Osteoblast (primary cell): ENCODE data around the gene STX18. TPM values are rescaled to one million over a fixed set of nuclear protein-coding genes. Genes with fewer than 3 reads are reported as not detected.

ENCODE experiments used
- DNase-seq: peaks from one replicate; pipeline ENCODE4 v3.0.0; 2011; ENCODE audit warnings: low spot score, mixed read lengths; ENCODE audit not compliant: insufficient read length; ENCODE audit errors: missing footprints
- H2AFZ ChIP-seq: 2 replicates; pipeline ENCODE4 v1.6.0; 2011; ENCODE audit warnings: mild to moderate bottlenecking, low read length
- H3K27ac ChIP-seq: 2 replicates; pipeline ENCODE4 v1.5.1; 2011; ENCODE audit warnings: mild to moderate bottlenecking, low read depth, low read length, moderate library complexity
- H3K27me3 ChIP-seq: 2 replicates; pipeline ENCODE4 v1.6.0; 2012; ENCODE audit warnings: mild to moderate bottlenecking, control low read depth, inconsistent platforms, low read length, moderate library complexity; ENCODE audit not compliant: insufficient read depth
- H3K36me3 ChIP-seq: 2 replicates; pipeline ENCODE4 v1.5.1; 2011; ENCODE audit warnings: mild to moderate bottlenecking, low read length, control low read depth, moderate library complexity; ENCODE audit not compliant: insufficient read depth
- H3K4me1 ChIP-seq: 2 replicates; pipeline ENCODE4 v1.5.1; 2011; ENCODE audit warnings: mild to moderate bottlenecking, low read length, control low read depth, moderate library complexity; ENCODE audit not compliant: insufficient read depth
- H3K4me2 ChIP-seq: 2 replicates; pipeline ENCODE4 v1.6.0; 2011; ENCODE audit warnings: mild to moderate bottlenecking, low read length; ENCODE audit not compliant: insufficient read depth
- H3K4me3 ChIP-seq: fragments of 200-600 bp; sonication (generic); 3 replicates; pipeline ENCODE4 v1.5.1; 2012; ENCODE audit warnings: mild to moderate bottlenecking, low read length, inconsistent platforms; ENCODE audit not compliant: insufficient read depth
- H3K79me2 ChIP-seq: 2 replicates; pipeline ENCODE4 v1.6.0; 2012; ENCODE audit warnings: mild to moderate bottlenecking, low read length, control low read depth, inconsistent platforms; ENCODE audit not compliant: insufficient read depth
- H3K9me3 ChIP-seq: 2 replicates; pipeline ENCODE4 v1.5.1; 2011; ENCODE audit warnings: low read depth, low read length, control low read depth
- H4K20me1 ChIP-seq: 2 replicates; pipeline ENCODE4 v1.6.0; 2012; ENCODE audit warnings: mild to moderate bottlenecking, low read length, control low read depth; ENCODE audit not compliant: insufficient read depth
- total RNA-seq: library from RNA; depleted of rRNA; stranded (reverse); fragments of >200 nt; gene quantifications from 2 replicates; pipeline ENCODE4 v1.2.3, GENCODE V29; 2012
- TF ChIP-seq, protein P1 (sequence below): IDR thresholded peaks from 2 replicates; pipeline ENCODE4 v1.5.1; 2011; ENCODE audit warnings: mild to moderate bottlenecking, low read depth, low read length, moderate library complexity; ENCODE audit errors: extremely low read depth

The STX18 gene
- total RNA-seq, 1 donor: 23.9 TPM

DNA sequence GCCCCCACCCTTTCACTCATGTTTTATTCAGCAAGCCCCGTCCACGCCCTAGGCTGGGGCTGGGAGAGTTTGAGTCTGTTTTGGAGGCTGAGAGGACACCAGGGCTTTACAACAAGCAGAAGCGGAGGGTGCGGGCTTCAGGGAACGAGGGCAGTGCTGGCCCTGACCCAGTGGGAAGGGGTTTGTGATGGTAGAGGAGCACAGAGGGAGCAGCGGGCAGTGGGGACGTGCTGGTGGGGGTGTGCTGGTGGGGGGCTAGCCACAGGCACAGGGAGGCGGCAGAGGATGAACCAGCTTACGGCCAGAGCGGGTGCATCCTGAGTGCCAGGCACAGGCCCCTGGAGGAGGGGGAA, 128.5 kb downstream of the STX18 start:
- Histone ChIP-seq H3K27me3 (peaks cover 6% of the 10 kb centered on the region), H3K79me2 (no peaks in the 10 kb centered on the region), H3K27ac (no peak overlapping the region), H4K20me1 (no peaks in the 10 kb centered on the region), H2AFZ (no peak overlapping the region), H3K9me3 (no peaks in the 10 kb centered on the region), H3K4me1 (no peaks in the 10 kb centered on the region), H3K4me2 (no peak overlapping the region), H3K36me3 (no peaks in the 10 kb centered on the region), H3K4me3 (no peak overlapping the region)
- TF ChIP-seq, protein P1, sequence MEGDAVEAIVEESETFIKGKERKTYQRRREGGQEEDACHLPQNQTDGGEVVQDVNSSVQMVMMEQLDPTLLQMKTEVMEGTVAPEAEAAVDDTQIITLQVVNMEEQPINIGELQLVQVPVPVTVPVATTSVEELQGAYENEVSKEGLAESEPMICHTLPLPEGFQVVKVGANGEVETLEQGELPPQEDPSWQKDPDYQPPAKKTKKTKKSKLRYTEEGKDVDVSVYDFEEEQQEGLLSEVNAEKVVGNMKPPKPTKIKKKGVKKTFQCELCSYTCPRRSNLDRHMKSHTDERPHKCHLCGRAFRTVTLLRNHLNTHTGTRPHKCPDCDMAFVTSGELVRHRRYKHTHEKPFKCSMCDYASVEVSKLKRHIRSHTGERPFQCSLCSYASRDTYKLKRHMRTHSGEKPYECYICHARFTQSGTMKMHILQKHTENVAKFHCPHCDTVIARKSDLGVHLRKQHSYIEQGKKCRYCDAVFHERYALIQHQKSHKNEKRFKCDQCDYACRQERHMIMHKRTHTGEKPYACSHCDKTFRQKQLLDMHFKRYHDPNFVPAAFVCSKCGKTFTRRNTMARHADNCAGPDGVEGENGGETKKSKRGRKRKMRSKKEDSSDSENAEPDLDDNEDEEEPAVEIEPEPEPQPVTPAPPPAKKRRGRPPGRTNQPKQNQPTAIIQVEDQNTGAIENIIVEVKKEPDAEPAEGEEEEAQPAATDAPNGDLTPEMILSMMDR: no peak
- no peak for DNase-seq

DNA sequence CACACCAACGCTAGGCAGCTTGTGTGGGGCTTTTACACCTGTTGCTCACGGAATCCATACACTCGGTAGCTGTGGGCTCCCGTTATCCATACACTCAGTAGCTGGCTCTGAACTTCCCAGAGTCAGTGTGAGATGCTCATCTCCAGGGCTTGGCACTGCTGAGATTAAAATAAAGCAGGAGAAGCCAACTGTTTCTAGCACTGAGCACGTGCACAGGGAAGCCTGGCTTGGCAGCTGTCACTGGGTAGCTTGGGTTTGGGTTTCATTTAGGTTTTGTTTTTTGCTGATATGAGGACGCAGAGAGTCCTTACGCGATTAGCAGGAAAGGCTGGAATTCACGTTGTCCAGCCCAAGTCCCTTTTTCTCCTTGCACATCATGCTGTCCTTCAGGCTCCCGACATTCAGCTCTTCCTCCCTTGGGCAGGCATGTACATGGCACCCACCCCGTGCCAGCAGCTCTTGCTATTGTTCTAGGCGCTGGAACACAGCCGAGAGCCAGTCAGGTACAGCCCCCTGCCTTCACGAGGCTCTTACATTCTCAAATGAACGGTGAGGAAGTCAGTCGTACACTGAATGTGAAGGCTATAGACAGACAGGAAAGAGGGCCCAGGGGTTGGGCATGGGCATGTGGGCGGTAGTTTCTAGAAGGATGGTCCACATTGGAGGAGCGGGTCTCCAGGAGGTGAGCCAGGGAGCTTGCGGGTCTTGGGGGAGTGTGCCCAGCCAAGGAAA, 129.0 kb downstream of the STX18 start:
- Histone ChIP-seq H3K4me3 (no peak overlapping the region), H3K79me2 (no peaks in the 10 kb centered on the region), H3K27ac (no peak overlapping the region), H4K20me1 (no peaks in the 10 kb centered on the region), H3K4me1 (no peaks in the 10 kb centered on the region), H3K36me3 (no peaks in the 10 kb centered on the region), H3K27me3 (peaks cover 6% of the 10 kb centered on the region), H3K4me2 (no peak overlapping the region), H2AFZ (no peak overlapping the region), H3K9me3 (no peaks in the 10 kb centered on the region)
- TF ChIP-seq, protein P1: no peak
- peak; percentile 45 for DNase-seq

DNA sequence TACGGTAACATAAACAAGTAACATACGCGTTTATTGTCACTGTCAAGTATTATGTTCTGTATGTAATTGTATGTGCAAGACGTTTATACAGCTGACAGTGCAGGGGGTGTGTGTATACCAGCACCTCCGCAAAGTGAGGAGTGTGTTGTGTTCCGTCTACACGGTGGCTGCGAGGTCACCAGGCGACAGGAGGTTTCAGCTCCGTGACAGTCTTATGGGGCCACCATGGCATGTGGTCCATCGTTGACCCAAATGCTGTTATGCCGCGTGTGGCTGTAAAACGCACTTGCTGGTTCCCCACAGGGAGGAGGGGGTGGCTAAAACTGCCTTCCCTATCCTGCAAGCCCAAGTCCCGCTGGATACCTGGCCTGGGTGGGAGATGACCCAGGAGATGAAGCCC, 129.9 kb downstream of the STX18 start:
- H2AFZ ChIP-seq: no peak overlapping the region
- no peaks in the 10 kb centered on the region for H3K4me1 ChIP-seq
- H3K4me2 ChIP-seq: no peak overlapping the region

DNA sequence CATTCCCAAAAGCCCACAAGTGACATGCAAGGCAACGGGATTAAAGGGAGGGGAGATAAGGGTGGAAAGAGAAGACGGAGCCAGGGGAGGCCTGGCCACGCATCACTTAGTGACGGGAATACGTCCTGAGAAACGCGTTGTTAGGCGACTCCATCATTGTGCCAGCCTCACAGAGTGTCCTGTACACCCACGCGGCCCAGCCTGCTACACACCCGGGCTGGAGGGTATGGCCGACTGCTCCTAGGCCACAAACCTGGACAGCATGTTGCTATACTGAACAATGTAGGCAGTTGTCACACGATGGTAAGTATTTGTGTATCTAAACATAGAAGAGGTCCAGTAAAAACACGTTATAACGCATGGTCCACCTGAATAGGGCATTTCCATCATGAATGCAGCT, 131.6 kb downstream of the STX18 start:
- no peaks in the 10 kb centered on the region for H3K36me3 ChIP-seq
- H3K9me3 ChIP-seq: no peaks in the 10 kb centered on the region
- DNase-seq: no peak
- H3K4me2 ChIP-seq: no peak overlapping the region
- no peaks in the 10 kb centered on the region for H3K79me2 ChIP-seq
- H4K20me1 ChIP-seq: no peaks in the 10 kb centered on the region
- no peak overlapping the region for H3K4me3 ChIP-seq
- no peaks in the 10 kb centered on the region for H3K4me1 ChIP-seq
- peaks cover 6% of the 10 kb centered on the region for H3K27me3 ChIP-seq
- TF ChIP-seq, protein P1: no peak
- H2AFZ ChIP-seq: no peak overlapping the region
- H3K27ac ChIP-seq: no peak overlapping the region

More for the DNA sequence above, 129.9 kb downstream of the STX18 start:
- H3K36me3 ChIP-seq: no peaks in the 10 kb centered on the region
- TF ChIP-seq, protein P1: no peak
- no peak overlapping the region for H3K27ac ChIP-seq
- peaks cover 6% of the 10 kb centered on the region for H3K27me3 ChIP-seq
- DNase-seq: peak; percentile 71
- no peaks in the 10 kb centered on the region for H4K20me1 ChIP-seq
- H3K9me3 ChIP-seq: no peaks in the 10 kb centered on the region
- H3K79me2 ChIP-seq: no peaks in the 10 kb centered on the region
- no peak overlapping the region for H3K4me3 ChIP-seq
